Osteoblast (primary cell): ENCODE results near the gene TGFB3. TPM values are rescaled to one million over a fixed set of nuclear protein-coding genes. Genes with fewer than 3 reads are reported as not detected.
"Not testable (repeated sequence)": the region's sequence is repeated elsewhere in the genome, so short reads cannot be mapped to it uniquely, and the experiment has no call there.

ENCODE experiments used
- DNase-seq: peaks from one replicate; pipeline ENCODE4 v3.0.0; 2011; ENCODE audit warnings: low spot score, mixed read lengths; ENCODE audit not compliant: insufficient read length; ENCODE audit errors: missing footprints
- H2AFZ ChIP-seq: 2 replicates; pipeline ENCODE4 v1.6.0; 2011; ENCODE audit warnings: mild to moderate bottlenecking, low read length
- H3K27ac ChIP-seq: 2 replicates; pipeline ENCODE4 v1.5.1; 2011; ENCODE audit warnings: mild to moderate bottlenecking, low read depth, low read length, moderate library complexity
- H3K27me3 ChIP-seq: 2 replicates; pipeline ENCODE4 v1.6.0; 2012; ENCODE audit warnings: mild to moderate bottlenecking, control low read depth, inconsistent platforms, low read length, moderate library complexity; ENCODE audit not compliant: insufficient read depth
- H3K36me3 ChIP-seq: 2 replicates; pipeline ENCODE4 v1.5.1; 2011; ENCODE audit warnings: mild to moderate bottlenecking, low read length, control low read depth, moderate library complexity; ENCODE audit not compliant: insufficient read depth
- H3K4me1 ChIP-seq: 2 replicates; pipeline ENCODE4 v1.5.1; 2011; ENCODE audit warnings: mild to moderate bottlenecking, low read length, control low read depth, moderate library complexity; ENCODE audit not compliant: insufficient read depth
- H3K4me2 ChIP-seq: 2 replicates; pipeline ENCODE4 v1.6.0; 2011; ENCODE audit warnings: mild to moderate bottlenecking, low read length; ENCODE audit not compliant: insufficient read depth
- H3K4me3 ChIP-seq: fragments of 200-600 bp; sonication (generic); 3 replicates; pipeline ENCODE4 v1.5.1; 2012; ENCODE audit warnings: mild to moderate bottlenecking, low read length, inconsistent platforms; ENCODE audit not compliant: insufficient read depth
- H3K79me2 ChIP-seq: 2 replicates; pipeline ENCODE4 v1.6.0; 2012; ENCODE audit warnings: mild to moderate bottlenecking, low read length, control low read depth, inconsistent platforms; ENCODE audit not compliant: insufficient read depth
- H3K9me3 ChIP-seq: 2 replicates; pipeline ENCODE4 v1.5.1; 2011; ENCODE audit warnings: low read depth, low read length, control low read depth
- H4K20me1 ChIP-seq: 2 replicates; pipeline ENCODE4 v1.6.0; 2012; ENCODE audit warnings: mild to moderate bottlenecking, low read length, control low read depth; ENCODE audit not compliant: insufficient read depth
- total RNA-seq: library from RNA; depleted of rRNA; stranded (reverse); fragments of >200 nt; gene quantifications from 2 replicates; pipeline ENCODE4 v1.2.3, GENCODE V29; 2012
- TF ChIP-seq, protein P1 (sequence below): IDR thresholded peaks from 2 replicates; pipeline ENCODE4 v1.5.1; 2011; ENCODE audit warnings: mild to moderate bottlenecking, low read depth, low read length, moderate library complexity; ENCODE audit errors: extremely low read depth

The TGFB3 gene
- total RNA-seq, 1 donor, result 11.6 TPM

DNA sequence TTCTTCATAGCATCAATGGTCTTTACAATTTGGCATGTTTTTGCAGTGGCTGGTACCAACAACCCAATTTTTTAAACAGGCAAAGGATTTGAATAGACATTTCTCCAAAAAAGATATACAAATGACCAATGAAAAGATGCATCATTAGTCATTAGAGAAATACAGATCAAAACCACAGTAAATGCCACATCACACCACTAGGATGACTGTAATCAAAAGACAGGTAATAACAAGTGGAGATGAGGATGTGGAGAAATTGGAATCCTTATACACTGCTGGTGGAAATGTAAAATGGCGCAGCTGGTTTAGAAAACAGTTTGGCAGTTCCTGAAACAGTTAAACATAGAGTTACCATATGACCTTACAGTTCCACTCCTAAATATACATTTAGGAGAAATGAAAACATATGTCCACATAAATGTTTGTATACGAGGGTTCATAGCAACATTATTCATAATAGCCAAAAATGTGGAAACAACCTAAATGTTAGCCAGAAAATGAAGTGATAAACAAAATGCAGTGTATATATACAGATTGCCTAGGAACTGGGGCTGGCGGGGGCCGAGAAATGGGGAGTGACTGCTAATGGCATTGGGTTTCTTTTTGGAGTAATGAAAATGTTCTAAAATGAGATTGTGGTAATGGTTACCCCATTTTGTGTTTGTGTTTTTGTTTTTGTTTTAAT is 55.2 kb downstream of the TGFB3 start:
- Histone ChIP-seq H4K20me1 (no peaks in the 10 kb centered on the region), H3K27me3 (no peaks in the 10 kb centered on the region), H3K36me3 (no peaks in the 10 kb centered on the region), H3K27ac (no peak overlapping the region), H3K79me2 (no peaks in the 10 kb centered on the region), H3K4me2 (no peak overlapping the region), H2AFZ (no peak overlapping the region), H3K4me1 (no peaks in the 10 kb centered on the region), H3K4me3 (no peak overlapping the region), H3K9me3 (no peaks in the 10 kb centered on the region)
- no peak for DNase-seq
- TF ChIP-seq, protein P1, sequence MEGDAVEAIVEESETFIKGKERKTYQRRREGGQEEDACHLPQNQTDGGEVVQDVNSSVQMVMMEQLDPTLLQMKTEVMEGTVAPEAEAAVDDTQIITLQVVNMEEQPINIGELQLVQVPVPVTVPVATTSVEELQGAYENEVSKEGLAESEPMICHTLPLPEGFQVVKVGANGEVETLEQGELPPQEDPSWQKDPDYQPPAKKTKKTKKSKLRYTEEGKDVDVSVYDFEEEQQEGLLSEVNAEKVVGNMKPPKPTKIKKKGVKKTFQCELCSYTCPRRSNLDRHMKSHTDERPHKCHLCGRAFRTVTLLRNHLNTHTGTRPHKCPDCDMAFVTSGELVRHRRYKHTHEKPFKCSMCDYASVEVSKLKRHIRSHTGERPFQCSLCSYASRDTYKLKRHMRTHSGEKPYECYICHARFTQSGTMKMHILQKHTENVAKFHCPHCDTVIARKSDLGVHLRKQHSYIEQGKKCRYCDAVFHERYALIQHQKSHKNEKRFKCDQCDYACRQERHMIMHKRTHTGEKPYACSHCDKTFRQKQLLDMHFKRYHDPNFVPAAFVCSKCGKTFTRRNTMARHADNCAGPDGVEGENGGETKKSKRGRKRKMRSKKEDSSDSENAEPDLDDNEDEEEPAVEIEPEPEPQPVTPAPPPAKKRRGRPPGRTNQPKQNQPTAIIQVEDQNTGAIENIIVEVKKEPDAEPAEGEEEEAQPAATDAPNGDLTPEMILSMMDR, result no peak

DNA sequence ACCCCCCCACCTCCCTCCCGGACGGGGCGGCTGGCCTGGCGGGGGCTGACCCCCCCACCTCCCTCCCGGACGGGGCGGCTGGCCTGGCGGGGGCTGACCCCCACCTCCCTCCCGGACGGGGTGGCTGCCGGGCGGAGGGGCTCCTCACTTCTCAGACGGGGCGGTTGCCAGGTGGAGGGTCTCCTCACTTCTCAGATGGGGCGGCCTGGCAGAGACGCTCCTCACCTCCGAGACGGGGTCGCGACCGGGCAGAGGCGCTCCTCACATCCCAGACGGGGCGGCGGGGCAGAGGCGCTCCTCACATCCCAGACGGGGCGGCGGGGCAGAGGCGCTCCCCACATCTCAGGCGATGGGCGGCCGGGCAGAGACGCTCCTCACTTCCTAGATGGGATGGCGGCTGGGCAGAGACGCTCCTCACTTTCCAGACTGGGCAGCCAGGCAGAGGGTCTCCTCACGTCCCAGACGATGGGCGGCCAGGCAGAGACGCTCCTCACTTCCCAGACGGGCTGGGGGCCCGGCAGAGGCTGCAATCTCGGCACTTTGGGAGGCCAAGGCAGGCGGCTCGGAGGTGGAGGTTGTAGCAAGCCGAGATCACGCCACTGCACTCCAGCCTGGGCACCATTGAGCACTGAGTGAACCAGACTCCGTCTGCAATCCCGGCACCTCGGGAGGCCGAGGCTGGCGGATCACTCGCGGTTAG is 56.5 kb downstream of the TGFB3 start:
- not testable (repeated sequence) for H3K36me3 ChIP-seq, H3K4me3 ChIP-seq, H4K20me1 ChIP-seq, H3K9me3 ChIP-seq, H3K4me2 ChIP-seq, H2AFZ ChIP-seq, DNase-seq, H3K4me1 ChIP-seq, H3K79me2 ChIP-seq, H3K27me3 ChIP-seq, H3K27ac ChIP-seq

DNA sequence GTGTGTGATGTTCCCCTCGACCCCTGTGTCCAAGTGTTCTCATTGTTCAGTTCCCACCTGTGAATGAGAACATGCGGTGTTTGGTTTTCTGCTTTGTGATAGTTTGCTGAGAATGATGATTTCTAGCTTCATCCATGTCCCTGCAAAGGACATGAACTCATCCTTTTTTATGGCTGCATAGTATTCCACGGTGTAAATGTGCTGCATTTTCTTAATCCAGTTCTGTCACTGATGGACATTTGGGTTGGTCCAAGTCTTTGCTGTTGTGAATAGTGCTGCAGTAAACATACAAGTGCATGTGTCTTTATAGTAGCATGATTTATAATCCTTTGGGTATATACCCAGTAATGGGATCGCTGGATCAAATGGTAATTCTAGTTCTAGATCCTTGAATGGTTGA is 61.4 kb downstream of the TGFB3 start:
- not testable (repeated sequence) for H3K4me2 ChIP-seq, H4K20me1 ChIP-seq, H3K79me2 ChIP-seq, H3K27me3 ChIP-seq, DNase-seq, H3K9me3 ChIP-seq, H3K4me1 ChIP-seq, H3K4me3 ChIP-seq, H3K36me3 ChIP-seq, H2AFZ ChIP-seq, H3K27ac ChIP-seq

DNA sequence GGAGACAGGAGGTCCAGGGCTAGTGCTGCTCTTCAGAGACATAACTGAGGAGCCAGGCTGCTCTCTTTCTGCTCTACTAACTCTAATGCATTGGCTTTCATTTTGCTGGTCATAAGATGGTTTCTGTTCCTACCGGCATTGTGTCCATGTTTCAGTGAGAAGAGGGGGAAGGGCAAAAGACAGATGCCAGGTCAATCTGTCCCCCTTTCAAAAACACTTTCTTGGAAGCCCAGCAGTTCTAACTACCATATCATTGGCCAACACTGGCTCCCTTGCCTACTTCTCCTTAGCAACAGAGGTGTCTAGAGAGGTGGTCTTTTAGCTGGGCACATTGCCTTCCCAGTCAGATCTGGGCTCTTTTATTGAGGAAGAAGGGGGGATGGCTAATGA is 63.9 kb downstream of the TGFB3 start:
- Histone ChIP-seq H4K20me1 (no peaks in the 10 kb centered on the region), H3K4me2 (no peak overlapping the region), H3K4me3 (no peak overlapping the region), H3K27me3 (no peaks in the 10 kb centered on the region), H2AFZ (no peak overlapping the region), H3K27ac (no peak overlapping the region), H3K79me2 (no peaks in the 10 kb centered on the region), H3K36me3 (no peaks in the 10 kb centered on the region), H3K4me1 (no peaks in the 10 kb centered on the region), H3K9me3 (no peaks in the 10 kb centered on the region)
- no peak for DNase-seq
- TF ChIP-seq, protein P1, result no peak

DNA sequence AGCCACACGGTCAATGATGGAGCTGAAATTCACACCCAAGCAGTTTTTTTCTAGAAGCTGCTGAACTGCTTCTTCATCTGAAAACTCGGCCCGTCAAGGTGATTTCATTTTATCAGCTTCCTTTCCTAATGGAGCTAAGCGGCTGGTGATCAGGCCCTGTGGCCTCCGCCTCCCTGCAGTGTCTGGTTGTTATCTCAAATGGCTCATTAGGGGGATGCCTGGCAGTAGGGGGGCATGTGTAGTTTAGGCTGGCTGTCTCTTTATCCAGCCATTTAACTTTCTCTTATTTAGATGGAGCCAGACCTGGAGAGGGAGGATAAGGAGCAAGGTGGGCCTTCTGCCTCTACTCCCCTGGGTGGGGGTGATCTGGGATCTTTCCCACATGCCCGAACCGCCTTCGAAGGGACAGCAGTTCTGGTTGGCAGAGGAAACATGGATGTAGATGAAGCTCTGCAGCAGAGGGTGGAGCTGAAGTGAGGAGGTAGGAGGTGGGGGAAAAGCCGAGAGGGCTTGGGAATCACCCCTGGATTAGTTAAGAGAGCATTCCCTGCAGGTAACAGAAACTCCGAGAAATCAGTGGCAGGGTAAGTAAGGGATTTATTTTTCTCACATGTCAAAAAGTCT is 64.4 kb downstream of the TGFB3 start:
- Histone ChIP-seq H3K9me3 (no peaks in the 10 kb centered on the region), H3K27me3 (no peaks in the 10 kb centered on the region), H2AFZ (no peak overlapping the region), H3K36me3 (no peaks in the 10 kb centered on the region), H4K20me1 (no peaks in the 10 kb centered on the region), H3K27ac (no peak overlapping the region), H3K4me2 (no peak overlapping the region), H3K4me1 (no peaks in the 10 kb centered on the region), H3K79me2 (no peaks in the 10 kb centered on the region), H3K4me3 (no peak overlapping the region)
- TF ChIP-seq, protein P1, result no peak
- no peak for DNase-seq
